DOHH2 (cell line): Measurements from ENCODE around the gene KRI1.
"Not testable (repeated sequence)": the region's sequence is repeated elsewhere in the genome, so short reads cannot be mapped to it uniquely, and the experiment has no call there.

Experiments
- EZH2phosphoT487 ChIP-seq: fragments of 200-600 bp; sonication (generic); IDR thresholded peaks from 2 replicates; pipeline ENCODE4 v1.6.1; 2017; ENCODE audit warnings: borderline replicate concordance, mild to moderate bottlenecking, antibody characterized with exemption, low read length, moderate library complexity, mixed read lengths
- TF ChIP-seq, protein P1 (sequence below): fragments of 200-600 bp; sonication (generic); IDR thresholded peaks from one replicate; pipeline ENCODE4 v1.5.1; 2014; ENCODE audit warnings: antibody characterized with exemption, mild to moderate bottlenecking, low read depth, low read length; ENCODE audit not compliant: poor library complexity, severe bottlenecking

DNA sequence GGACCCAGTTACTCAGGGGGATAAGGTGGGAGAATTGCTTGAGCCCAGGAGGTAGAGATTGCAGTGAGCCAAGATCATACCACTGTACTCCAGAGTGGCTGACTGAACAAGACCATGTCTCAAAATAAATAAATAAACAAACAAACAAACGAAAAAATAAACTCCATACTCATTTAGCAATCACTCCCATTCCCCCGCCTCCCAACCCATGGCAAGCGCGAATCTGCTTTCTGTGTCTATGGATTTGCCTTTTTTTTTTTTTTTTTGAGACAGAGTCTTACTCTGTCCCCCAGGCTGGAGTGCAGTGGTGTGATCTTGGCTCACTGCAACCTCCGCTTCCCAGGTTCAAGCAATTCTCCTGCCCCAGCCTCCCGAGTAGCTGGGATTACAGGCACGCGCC, 38.9 kb downstream of the KRI1 start:
- TF ChIP-seq EZH2phosphoT487: not testable (repeated sequence)
- TF ChIP-seq, protein P1, sequence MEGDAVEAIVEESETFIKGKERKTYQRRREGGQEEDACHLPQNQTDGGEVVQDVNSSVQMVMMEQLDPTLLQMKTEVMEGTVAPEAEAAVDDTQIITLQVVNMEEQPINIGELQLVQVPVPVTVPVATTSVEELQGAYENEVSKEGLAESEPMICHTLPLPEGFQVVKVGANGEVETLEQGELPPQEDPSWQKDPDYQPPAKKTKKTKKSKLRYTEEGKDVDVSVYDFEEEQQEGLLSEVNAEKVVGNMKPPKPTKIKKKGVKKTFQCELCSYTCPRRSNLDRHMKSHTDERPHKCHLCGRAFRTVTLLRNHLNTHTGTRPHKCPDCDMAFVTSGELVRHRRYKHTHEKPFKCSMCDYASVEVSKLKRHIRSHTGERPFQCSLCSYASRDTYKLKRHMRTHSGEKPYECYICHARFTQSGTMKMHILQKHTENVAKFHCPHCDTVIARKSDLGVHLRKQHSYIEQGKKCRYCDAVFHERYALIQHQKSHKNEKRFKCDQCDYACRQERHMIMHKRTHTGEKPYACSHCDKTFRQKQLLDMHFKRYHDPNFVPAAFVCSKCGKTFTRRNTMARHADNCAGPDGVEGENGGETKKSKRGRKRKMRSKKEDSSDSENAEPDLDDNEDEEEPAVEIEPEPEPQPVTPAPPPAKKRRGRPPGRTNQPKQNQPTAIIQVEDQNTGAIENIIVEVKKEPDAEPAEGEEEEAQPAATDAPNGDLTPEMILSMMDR: not testable (repeated sequence)
